Progenitor cell of endocrine pancreas (in vitro differentiated cells): Measurements from ENCODE around the gene PPM1E. TPM values are rescaled to one million over a fixed set of nuclear protein-coding genes. Genes with fewer than 3 reads are reported as not detected.

Experiments used
- DNase-seq: peaks from one replicate; pipeline ENCODE4 v3.0.0; 2021; ENCODE audit warnings: low spot score; ENCODE audit not compliant: unreplicated experiment
- H3K27ac Mint-ChIP-seq: 2 replicates; pipeline ENCODE4 v1.8.0; 2021; ENCODE audit warnings: mild to moderate bottlenecking, moderate library complexity, mixed read lengths
- H3K27me3 Mint-ChIP-seq: 2 replicates; pipeline ENCODE4 v1.8.0; 2021; ENCODE audit warnings: mixed read lengths
- H3K36me3 Mint-ChIP-seq: 2 replicates; pipeline ENCODE4 v1.8.0; 2022; ENCODE audit warnings: mixed read lengths; ENCODE audit not compliant: insufficient read depth
- H3K4me1 Mint-ChIP-seq: 2 replicates; pipeline ENCODE4 v1.8.0; 2021; ENCODE audit warnings: low read depth, mixed read lengths
- H3K4me3 Mint-ChIP-seq: 2 replicates; pipeline ENCODE4 v1.8.0; 2021; ENCODE audit warnings: low read depth, mild to moderate bottlenecking, moderate library complexity, mixed read lengths
- H3K9me3 Mint-ChIP-seq: 2 replicates; pipeline ENCODE4 v1.8.0; 2021; ENCODE audit warnings: low read depth, mixed read lengths
- total RNA-seq: library from RNA; stranded (reverse); gene quantifications from 2 replicates; pipeline ENCODE4 v1.2.1, GENCODE V29; 2021
- TF ChIP-seq, protein P1 (sequence below): fragments of 200-600 bp; sonication (generic); IDR thresholded peaks from one replicate; pipeline ENCODE4 v1.5.0; 2021; ENCODE audit warnings: antibody characterized with exemption, mild to moderate bottlenecking; ENCODE audit not compliant: unreplicated experiment

PPM1E gene
- total RNA-seq, 1 donor from 2014 or later: 1.6 TPM

- no peaks in the 10 kb centered on the region for H3K36me3 Mint-ChIP-seq
These were observed 119.6 kb downstream of the PPM1E start for GRCh38 chr17:58875261-58875660.

DNA sequence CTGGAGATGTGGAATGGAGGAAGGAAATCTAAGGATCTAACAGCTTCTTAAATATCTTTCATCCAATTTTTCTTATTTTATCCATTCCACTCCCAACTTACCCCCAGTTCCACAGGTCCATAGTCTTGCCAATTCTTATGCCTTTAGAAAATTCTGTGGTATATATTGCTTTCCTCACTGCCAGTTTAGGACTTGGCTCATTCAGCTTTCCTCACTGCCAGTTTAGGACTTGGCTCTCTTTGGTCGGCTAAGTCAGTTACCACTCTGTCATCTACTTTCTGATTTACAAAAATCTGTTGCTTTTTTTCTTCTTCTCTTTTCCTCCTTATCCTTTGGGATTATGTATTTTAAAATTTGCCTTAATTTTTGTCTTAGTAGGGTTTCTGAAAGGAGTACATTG, 128.5 kb downstream of the PPM1E start:
- no peaks in the 10 kb centered on the region for H3K36me3 Mint-ChIP-seq

More at GRCh38 chr17:58875261-58875660, 119.6 kb downstream of the PPM1E start:
- no peaks in the 10 kb centered on the region for H3K9me3 Mint-ChIP-seq
- H3K27me3 Mint-ChIP-seq: no peaks in the 10 kb centered on the region
- no peaks in the 10 kb centered on the region for H3K4me1 Mint-ChIP-seq
- no peak for DNase-seq
- no peak overlapping the region for H3K27ac Mint-ChIP-seq
- no peak overlapping the region for H3K4me3 Mint-ChIP-seq
- TF ChIP-seq, protein P1, sequence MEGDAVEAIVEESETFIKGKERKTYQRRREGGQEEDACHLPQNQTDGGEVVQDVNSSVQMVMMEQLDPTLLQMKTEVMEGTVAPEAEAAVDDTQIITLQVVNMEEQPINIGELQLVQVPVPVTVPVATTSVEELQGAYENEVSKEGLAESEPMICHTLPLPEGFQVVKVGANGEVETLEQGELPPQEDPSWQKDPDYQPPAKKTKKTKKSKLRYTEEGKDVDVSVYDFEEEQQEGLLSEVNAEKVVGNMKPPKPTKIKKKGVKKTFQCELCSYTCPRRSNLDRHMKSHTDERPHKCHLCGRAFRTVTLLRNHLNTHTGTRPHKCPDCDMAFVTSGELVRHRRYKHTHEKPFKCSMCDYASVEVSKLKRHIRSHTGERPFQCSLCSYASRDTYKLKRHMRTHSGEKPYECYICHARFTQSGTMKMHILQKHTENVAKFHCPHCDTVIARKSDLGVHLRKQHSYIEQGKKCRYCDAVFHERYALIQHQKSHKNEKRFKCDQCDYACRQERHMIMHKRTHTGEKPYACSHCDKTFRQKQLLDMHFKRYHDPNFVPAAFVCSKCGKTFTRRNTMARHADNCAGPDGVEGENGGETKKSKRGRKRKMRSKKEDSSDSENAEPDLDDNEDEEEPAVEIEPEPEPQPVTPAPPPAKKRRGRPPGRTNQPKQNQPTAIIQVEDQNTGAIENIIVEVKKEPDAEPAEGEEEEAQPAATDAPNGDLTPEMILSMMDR: no peak

GRCh38 chr17:58886514-58886913, 130.9 kb downstream of the PPM1E start:
- H3K9me3 Mint-ChIP-seq: peaks cover 3% of the 10 kb centered on the region
- DNase-seq: no peak
- H3K36me3 Mint-ChIP-seq: no peaks in the 10 kb centered on the region
- H3K4me1 Mint-ChIP-seq: no peaks in the 10 kb centered on the region
- TF ChIP-seq, protein P1: no peak
- H3K27me3 Mint-ChIP-seq: no peaks in the 10 kb centered on the region
- no peak overlapping the region for H3K27ac Mint-ChIP-seq
- H3K4me3 Mint-ChIP-seq: no peak overlapping the region

More for the DNA sequence above, 128.5 kb downstream of the PPM1E start:
- no peak overlapping the region for H3K4me3 Mint-ChIP-seq
- no peak for DNase-seq
- H3K9me3 Mint-ChIP-seq: no peaks in the 10 kb centered on the region
- no peaks in the 10 kb centered on the region for H3K27me3 Mint-ChIP-seq
- TF ChIP-seq, protein P1: no peak
- no peak overlapping the region for H3K27ac Mint-ChIP-seq
- no peaks in the 10 kb centered on the region for H3K4me1 Mint-ChIP-seq

DNA sequence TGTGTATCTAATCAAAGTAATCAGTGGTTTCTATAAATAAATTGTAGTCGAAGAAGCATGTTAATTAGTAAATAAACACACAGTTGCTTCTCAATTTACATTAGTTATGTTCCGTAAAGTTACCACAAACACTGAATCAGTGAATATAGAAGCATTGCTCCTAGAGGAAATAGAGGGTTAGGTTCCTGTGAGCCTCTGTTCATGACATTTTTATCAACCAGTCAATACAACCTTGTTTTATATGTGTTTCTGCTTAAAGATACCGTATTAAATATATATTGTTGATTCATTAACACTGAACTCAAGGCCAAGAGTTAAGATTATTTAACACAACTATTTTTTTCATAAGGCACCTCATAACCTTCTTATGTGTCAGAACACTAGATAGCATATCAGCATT, 134.3 kb downstream of the PPM1E start:
- H3K27me3 Mint-ChIP-seq: no peaks in the 10 kb centered on the region
- H3K36me3 Mint-ChIP-seq: no peaks in the 10 kb centered on the region
- no peaks in the 10 kb centered on the region for H3K4me1 Mint-ChIP-seq
- peaks cover 6% of the 10 kb centered on the region for H3K9me3 Mint-ChIP-seq
- H3K4me3 Mint-ChIP-seq: no peak overlapping the region
- TF ChIP-seq, protein P1: no peak
- no peak overlapping the region for H3K27ac Mint-ChIP-seq
- DNase-seq: no peak

DNA sequence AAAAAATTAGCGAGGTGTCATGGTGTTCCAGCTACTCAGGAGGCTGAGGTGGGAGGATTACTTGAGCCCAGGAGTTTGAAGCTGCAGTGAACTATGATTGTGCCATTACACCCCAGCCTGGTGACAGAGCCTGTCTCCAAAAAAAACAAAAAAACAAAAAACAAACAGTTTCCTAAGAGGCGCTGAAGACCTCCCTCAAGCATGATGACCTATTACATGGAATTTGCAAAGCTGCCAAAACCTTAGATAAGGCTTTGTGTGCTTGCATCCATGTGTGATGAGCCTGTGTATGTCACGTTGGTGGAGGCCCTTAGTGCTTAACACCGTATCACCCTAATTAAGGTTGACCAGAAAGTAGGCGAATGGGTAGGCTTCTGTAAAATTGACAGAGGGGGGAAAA, 143.5 kb downstream of the PPM1E start:
- TF ChIP-seq, protein P1: no peak
- H3K4me3 Mint-ChIP-seq: no peak overlapping the region
- H3K4me1 Mint-ChIP-seq: no peaks in the 10 kb centered on the region
- no peak overlapping the region for H3K27ac Mint-ChIP-seq
- H3K9me3 Mint-ChIP-seq: peaks cover 7% of the 10 kb centered on the region
- no peak for DNase-seq
- H3K27me3 Mint-ChIP-seq: no peaks in the 10 kb centered on the region
- H3K36me3 Mint-ChIP-seq: no peaks in the 10 kb centered on the region
